HCT116 (cell line): ENCODE data around the gene KRTAP12-4. TPM values are rescaled to one million over a fixed set of nuclear protein-coding genes. Genes with fewer than 3 reads are reported as not detected.

Source experiments
- ATAC-seq: fragments of 200-7000 bp; cut with Tn5 transposase; 2 replicates; pipeline ENCODE4 v1.9.1; 2020; ENCODE audit warnings: mild to moderate bottlenecking, moderate library complexity
- BruUV-seq: library from RNA; stranded (reverse); fragments of 400-500 nt; replicated peaks from 2 replicates; lab custom pipeline; 2021; lab: Mats Ljungman, UMichigan
- CTCF ChIA-PET: fragments of 300-600 bp; sonication (Branson Sonifier 250); formaldehyde crosslinking; loops from one replicate; lab custom pipeline; 2021; ENCODE audit warnings: antibody characterized with exemption; lab: Charles Lee
- POLR2A ChIA-PET: fragments of 300-600, 350-600 bp; sonication (Branson Sonifier 250); formaldehyde crosslinking; loops from one replicate; lab custom pipeline; 2021; ENCODE audit warnings: antibody characterized with exemption; lab: Charles Lee
- RAD21 ChIA-PET, 2 experiments: fragments of 300-600 bp; sonication (Branson Sonifier 250); formaldehyde crosslinking; loops; one replicate each; lab custom pipeline; 2023; ENCODE audit warnings: low total read pairs in 2 of 2; ENCODE audit not compliant: uncharacterized antibody in 2 of 2, unreplicated experiment in 2 of 2, low non-redundant PET in 1 of 2; lab: Charles Lee
- DNase-seq: peaks from one replicate; pipeline ENCODE4 v3.0.0-alpha.2; 2010; ENCODE audit warnings: low read depth, low spot score
- H2AFZ ChIP-seq: fragments of 200-600 bp; shearing (Covaris generic), sonication (generic); 2 replicates; pipeline ENCODE4 v1.6.1; 2017; ENCODE audit warnings: low read depth, mixed run types, mixed read lengths, antibody characterized with exemption, low read length; ENCODE audit not compliant: poor library complexity, severe bottlenecking
- H3K27ac ChIP-seq: 2 replicates; pipeline ENCODE4 v1.5.1; 2012; ENCODE audit warnings: low read depth, low read length
- H3K27me3 ChIP-seq: fragments of 200-600 bp; sonication (generic); 2 replicates; pipeline ENCODE4 v1.6.1; 2016; ENCODE audit warnings: mixed run types, low read length, mixed read lengths; ENCODE audit not compliant: insufficient read depth
- H3K36me3 ChIP-seq, 2 experiments: fragments of 200-500 bp in 1 of 2; fragments of 200-600 bp in 1 of 2; sonication (Bioruptor generic) in 1 of 2; sonication (generic) in 1 of 2; 2 replicates each; pipeline versions ENCODE4 v1.5.1 to v1.6.1; 2014 to 2016; ENCODE audit warnings: low read length in 2 of 2, inconsistent platforms in 1 of 2, mixed read lengths in 1 of 2, mixed run types in 1 of 2; ENCODE audit not compliant: insufficient read depth in 2 of 2, control insufficient read depth in 1 of 2
- H3K4me1 ChIP-seq, 2 experiments: fragments of 200-600 bp in 1 of 2; sonication (generic) in 1 of 2; 2 replicates each; pipeline versions ENCODE4 v1.5.1 to v1.6.1; 2012 to 2017; ENCODE audit warnings: low read length in 2 of 2, inconsistent platforms in 1 of 2, mild to moderate bottlenecking in 1 of 2, mixed read lengths in 1 of 2, mixed run types in 1 of 2, moderate library complexity in 1 of 2; ENCODE audit not compliant: insufficient read depth in 2 of 2, control insufficient read depth in 1 of 2
- H3K4me2 ChIP-seq: fragments of 200-600 bp; sonication (generic); 2 replicates; pipeline ENCODE4 v1.6.1; 2017; ENCODE audit warnings: mixed run types, low read length, mixed read lengths
- H3K4me3 ChIP-seq, 2 experiments: fragments of 200-600 bp in 1 of 2; sonication (generic) in 1 of 2; replicated peaks in 1 of 2; 2 replicates each; pipeline ENCODE4 v1.5.1; 2011 to 2016; ENCODE audit warnings: low read length in 2 of 2, control low read depth in 1 of 2, low read depth in 1 of 2, mild to moderate bottlenecking in 1 of 2, mixed read lengths in 1 of 2, mixed run types in 1 of 2
- H3K79me2 ChIP-seq: fragments of 200-600 bp; sonication (generic); 2 replicates; pipeline ENCODE4 v1.6.1; 2017; ENCODE audit warnings: mild to moderate bottlenecking, mixed run types, low read length, moderate library complexity, mixed read lengths; ENCODE audit not compliant: insufficient read depth
- H3K9ac ChIP-seq: fragments of 200-600 bp; sonication (generic); 2 replicates; pipeline ENCODE4 v1.6.1; 2016; ENCODE audit warnings: low read length, mixed read lengths
- H3K9me2 ChIP-seq: fragments of 200-600 bp; sonication (generic), shearing (Covaris generic); 2 replicates; pipeline ENCODE4 v1.6.1; 2017; ENCODE audit warnings: mixed run types, mild to moderate bottlenecking, moderate library complexity; ENCODE audit not compliant: insufficient read depth
- H3K9me3 ChIP-seq, 2 experiments: fragments of 200-500 bp in 1 of 2; fragments of 200-600 bp in 1 of 2; sonication (Bioruptor generic) in 1 of 2; sonication (generic) in 1 of 2; 2 replicates each; pipeline ENCODE4 v1.6.1; 2014 to 2017; ENCODE audit warnings: low read length in 2 of 2, mixed read lengths in 2 of 2, inconsistent platforms in 1 of 2, low read depth in 1 of 2, mild to moderate bottlenecking in 1 of 2, mixed run types in 1 of 2, moderate library complexity in 1 of 2; ENCODE audit not compliant: control insufficient read depth in 1 of 2, insufficient read depth in 1 of 2
- H4K20me1 ChIP-seq: fragments of 200-600 bp; sonication (generic), shearing (Covaris generic); 2 replicates; pipeline ENCODE4 v1.6.1; 2017; ENCODE audit warnings: mixed run types, mild to moderate bottlenecking, moderate library complexity; ENCODE audit not compliant: insufficient read depth
- ATF3 ChIP-seq: IDR thresholded peaks from 2 replicates; pipeline ENCODE4 v1.6.1; 2012
- CBX3 ChIP-seq: IDR thresholded peaks from 2 replicates; pipeline ENCODE4 v1.6.1; 2012; ENCODE audit warnings: low read depth
- CTCF ChIP-seq, 3 experiments: fragments of 200-600 bp in 1 of 3; sonication (generic) in 1 of 3; IDR thresholded peaks in 2 of 3; conservative IDR thresholded peaks in 1 of 3; 2 replicates each; pipeline ENCODE4 v1.5.1; 2012 to 2017; ENCODE audit warnings: low read depth in 2 of 3, low read length in 2 of 3, antibody characterized with exemption in 1 of 3, borderline replicate concordance in 1 of 3, control low read depth in 1 of 3, mild to moderate bottlenecking in 1 of 3, mixed read lengths in 1 of 3, mixed run types in 1 of 3, moderate library complexity in 1 of 3; ENCODE audit not compliant: insufficient read depth in 1 of 3
- ELF1 ChIP-seq: IDR thresholded peaks from 2 replicates; pipeline ENCODE4 v1.6.1; 2012; ENCODE audit warnings: low read depth, borderline replicate concordance
- EZH2 ChIP-seq: fragments of 200-600 bp; sonication (generic); IDR thresholded peaks from 2 replicates; pipeline ENCODE4 v1.6.1; 2017; ENCODE audit warnings: antibody characterized with exemption, mixed run types
- EZH2phosphoT487 ChIP-seq: fragments of 200-600 bp; IDR thresholded peaks from 2 replicates; pipeline ENCODE4 v1.6.1; 2018; ENCODE audit warnings: antibody characterized with exemption, borderline replicate concordance
- FOSL1 ChIP-seq: IDR thresholded peaks from 2 replicates; pipeline ENCODE4 v1.6.1; 2012; ENCODE audit warnings: low read depth
- MAX ChIP-seq: IDR thresholded peaks from 2 replicates; pipeline ENCODE4 v1.6.1; 2012
- POLR2AphosphoS5 ChIP-seq: IDR thresholded peaks from 2 replicates; pipeline ENCODE4 v1.6.1; 2011; ENCODE audit warnings: mild to moderate bottlenecking, low read depth, low read length, moderate library complexity
- REST ChIP-seq: IDR thresholded peaks from 2 replicates; pipeline ENCODE4 v1.6.1; 2012; ENCODE audit warnings: low read depth
- SIN3A ChIP-seq: IDR thresholded peaks from 2 replicates; pipeline ENCODE4 v1.6.1; 2012; ENCODE audit warnings: low read depth
- SP1 ChIP-seq: IDR thresholded peaks from 2 replicates; pipeline ENCODE4 v1.6.1; 2012; ENCODE audit warnings: low read depth
- SRF ChIP-seq: IDR thresholded peaks from 2 replicates; pipeline ENCODE4 v1.6.1; 2012; ENCODE audit warnings: low read depth
- TCF7L2 ChIP-seq: IDR thresholded peaks from 2 replicates; pipeline ENCODE4 v1.7.0; 2011; ENCODE audit warnings: borderline replicate concordance, inconsistent platforms; ENCODE audit not compliant: insufficient read depth, insufficient read length; ENCODE audit errors: extremely low read depth
- YY1 ChIP-seq: IDR thresholded peaks from 2 replicates; pipeline ENCODE4 v1.6.1; 2011; ENCODE audit warnings: low read length, low read depth, moderate library complexity, mild to moderate bottlenecking; ENCODE audit not compliant: insufficient replicate concordance; ENCODE audit errors: extremely low read depth
- ZBTB33 ChIP-seq: IDR thresholded peaks from 2 replicates; pipeline ENCODE4 v1.6.1; 2011; ENCODE audit warnings: mild to moderate bottlenecking, low read length, moderate library complexity; ENCODE audit not compliant: insufficient replicate concordance; ENCODE audit errors: extremely low read depth
- intact Hi-C: fragments of 100-400 bp; cut with micrococcal nuclease; formaldehyde crosslinking; loops from 2 replicates; pipeline ENCODE4 v1.10.0; 2022
- total RNA-seq: library from RNA; stranded (reverse); gene quantifications from one replicate; pipeline ENCODE4 v1.2.1, GENCODE V29; 2021; ENCODE audit not compliant: unreplicated experiment

KRTAP12-4 gene
- total RNA-seq, 1 experiment from 2014 or later, result not detected

GRCh38 chr21:44611551-44611950 lies 42.9 kb downstream of the KRTAP12-4 start:
- Histone ChIP-seq H3K9ac (no peak overlapping the region), H2AFZ (no peak overlapping the region), H3K4me3 (no peak overlapping the region), H3K4me2 (no peak overlapping the region), H3K4me1 (no peaks in the 10 kb centered on the region), H3K27ac (no peak overlapping the region), H3K9me3 (peaks cover 3 to 5% of the 10 kb centered on the region in 2 experiments; a peak in 2 of 4 replicates), H3K36me3 (no peaks in the 10 kb centered on the region), H3K27me3 (no peaks in the 10 kb centered on the region), H3K79me2 (no peaks in the 10 kb centered on the region), H4K20me1 (no peaks in the 10 kb centered on the region), H3K9me2 (no peaks in the 10 kb centered on the region)
- no TSS peak for BruUV-seq
- no peak for DNase-seq
- no peak for ATAC-seq
- ChIA-PET RAD21 (no interaction called here), POLR2A (no interaction called here), CTCF (no interaction called here)
- TF ChIP-seq EZH2, result no peak
- no peak for TF ChIP-seq SRF
- TF ChIP-seq POLR2AphosphoS5, result no peak
- TF ChIP-seq MAX, result no peak
- no peak for TF ChIP-seq CBX3
- no peak for TF ChIP-seq CTCF (IDR thresholded peaks at IDR 0.05 in 2 of 3, conservative IDR thresholded peaks at IDR 0.05 in 1 of 3; ENCODE audit: borderline replicate concordance in 1 of 3, insufficient read depth in 1 of 3, low read depth in 2 of 3, low read length in 2 of 3)
- no peak for TF ChIP-seq FOSL1
- no peak for TF ChIP-seq TCF7L2
- TF ChIP-seq ELF1, result no peak
- TF ChIP-seq ATF3, result no peak
- no peak for TF ChIP-seq SP1
- no peak for TF ChIP-seq SIN3A
- no peak for TF ChIP-seq ZBTB33
- no peak for TF ChIP-seq YY1
- no peak for TF ChIP-seq REST
- TF ChIP-seq EZH2phosphoT487, result no peak
- intact Hi-C loops, result no loop called here
